H1 (cell line): ENCODE data around the gene RPS6KA6. TPM values are rescaled to one million over a fixed set of nuclear protein-coding genes. Genes with fewer than 3 reads are reported as not detected.

Experiments
- CTCF ChIA-PET: fragments of 300-600 bp; sonication (Branson Sonifier 250); formaldehyde crosslinking; loops from one replicate; lab custom pipeline; 2021; ENCODE audit not compliant: partially characterized antibody; lab: Charles Lee
- POLR2A ChIA-PET: fragments of 300-600 bp; sonication (Branson Sonifier 250); formaldehyde crosslinking; loops from one replicate; lab custom pipeline; 2021; ENCODE audit warnings: inconsistent platforms; ENCODE audit not compliant: partially characterized antibody; lab: Charles Lee
- DNase-seq, 2 experiments: peaks; one replicate each; pipeline versions ENCODE4 v3.0.0 to v3.0.0-alpha.2; 2010 to 2022; ENCODE audit warnings: low spot score in 2 of 2, low read depth in 1 of 2, mixed read lengths in 1 of 2
- FAIRE-seq: peaks from 2 replicates; lab custom pipeline; 2011; peaks lifted over from hg19 to GRCh38; lab: Jason Lieb, UNC
- H2AFZ ChIP-seq: 2 replicates; pipeline ENCODE4 v1.8.1; 2012; ENCODE audit warnings: low read length, inconsistent platforms
- H2AK5ac ChIP-seq: 2 replicates; pipeline ENCODE4 v1.6.1; 2013; ENCODE audit warnings: low read depth, low read length
- H2BK120ac ChIP-seq: replicated peaks from 2 replicates; pipeline ENCODE3; 2013; ENCODE audit warnings: low read depth, low read length, inconsistent platforms
- H2BK12ac ChIP-seq: 2 replicates; pipeline ENCODE4 v1.6.1; 2013; ENCODE audit warnings: low read depth, low read length
- H2BK15ac ChIP-seq: 2 replicates; pipeline ENCODE4 v1.6.1; 2013; ENCODE audit warnings: low read length
- H2BK20ac ChIP-seq: 2 replicates; pipeline ENCODE4 v1.6.1; 2013; ENCODE audit warnings: low read length
- H2BK5ac ChIP-seq: 2 replicates; pipeline ENCODE4 v1.6.1; 2013; ENCODE audit warnings: low read depth, low read length
- H3K14ac ChIP-seq: 2 replicates; pipeline ENCODE4 v1.6.1; 2013; ENCODE audit warnings: inconsistent platforms; ENCODE audit not compliant: insufficient read length
- H3K18ac ChIP-seq: 2 replicates; pipeline ENCODE4 v1.6.1; 2013; ENCODE audit warnings: low read length; ENCODE audit errors: extremely low read depth
- H3K23ac ChIP-seq: 2 replicates; pipeline ENCODE4 v1.6.1; 2013; ENCODE audit warnings: inconsistent platforms; ENCODE audit not compliant: insufficient read length
- H3K23me2 ChIP-seq: 2 replicates; pipeline ENCODE4 v1.6.1; 2013; ENCODE audit warnings: low read depth, low read length
- H3K27ac ChIP-seq: 2 replicates; pipeline ENCODE4 v1.6.1; 2011; ENCODE audit warnings: low read depth, low read length, inconsistent platforms
- H3K27me3 ChIP-seq, 4 experiments: replicated peaks in 1 of 4; 1 replicate in 1 of 4; 2 replicates in 3 of 4; pipeline versions ENCODE4 v1.6.1 to v1.8.1; 2011 to 2013; ENCODE audit warnings: low read length in 3 of 4, mild to moderate bottlenecking in 3 of 4, inconsistent platforms in 2 of 4, mixed read lengths in 2 of 4, moderate library complexity in 1 of 4; ENCODE audit not compliant: control insufficient read depth in 3 of 4, insufficient read depth in 3 of 4; ENCODE audit errors: extremely low read depth in 1 of 4
- H3K36me3 ChIP-seq, 4 experiments: 2 replicates each; pipeline versions ENCODE4 v1.6.1 to v1.8.1; 2011 to 2013; ENCODE audit warnings: mild to moderate bottlenecking in 4 of 4, low read length in 3 of 4, moderate library complexity in 2 of 4, control low read depth in 1 of 4, inconsistent platforms in 1 of 4; ENCODE audit not compliant: insufficient read depth in 4 of 4, control insufficient read depth in 2 of 4
- H3K4ac ChIP-seq: replicated peaks from 2 replicates; pipeline ENCODE3; 2013; ENCODE audit warnings: low read length, low read depth, mixed read lengths, inconsistent platforms; ENCODE audit not compliant: insufficient read length
- H3K4me1 ChIP-seq, 4 experiments: replicated peaks in 1 of 4; 1 replicate in 1 of 4; 2 replicates in 3 of 4; pipeline versions ENCODE4 v1.6.1 to v1.8.1; 2011 to 2013; ENCODE audit warnings: low read length in 3 of 4, inconsistent platforms in 2 of 4, mixed read lengths in 1 of 4; ENCODE audit not compliant: insufficient read depth in 4 of 4, control insufficient read depth in 3 of 4
- H3K4me2 ChIP-seq, 2 experiments: 2 replicates each; pipeline versions ENCODE4 v1.6.1 to v1.8.1; 2011 to 2013; ENCODE audit warnings: low read depth in 2 of 2, low read length in 2 of 2, control low read depth in 1 of 2, inconsistent platforms in 1 of 2, mild to moderate bottlenecking in 1 of 2; ENCODE audit not compliant: insufficient read depth in 1 of 2
- H3K4me3 ChIP-seq, 4 experiments: fragments of 200-600, 300-600 bp in 1 of 4; sonication (generic), shearing (Covaris generic), sonication (Bioruptor Twin) in 1 of 4; 2 replicates each; pipeline versions ENCODE4 v1.5.1 to v1.8.1; 2011 to 2016; ENCODE audit warnings: low read length in 4 of 4, low read depth in 3 of 4, control low read depth in 2 of 4, inconsistent platforms in 2 of 4, mild to moderate bottlenecking in 2 of 4, mixed read lengths in 1 of 4, moderate library complexity in 1 of 4; ENCODE audit not compliant: insufficient read depth in 2 of 4; ENCODE audit errors: extremely low read depth in 1 of 4
- H3K56ac ChIP-seq: replicated peaks from 2 replicates; pipeline ENCODE3; 2013; ENCODE audit warnings: low read depth, mild to moderate bottlenecking, mixed read lengths, low read length, inconsistent platforms; ENCODE audit not compliant: insufficient read length
- H3K79me1 ChIP-seq: 2 replicates; pipeline ENCODE4 v1.6.1; 2013; ENCODE audit warnings: low read depth, low read length, control low read depth
- H3K79me2 ChIP-seq, 2 experiments: 2 replicates each; pipeline versions ENCODE4 v1.6.1 to v1.8.1; 2012 to 2013; ENCODE audit warnings: low read length in 2 of 2, mild to moderate bottlenecking in 2 of 2, inconsistent platforms in 1 of 2; ENCODE audit not compliant: insufficient read depth in 2 of 2, control insufficient read depth in 1 of 2
- H3K9ac ChIP-seq, 4 experiments: replicated peaks in 1 of 4; 1 replicate in 1 of 4; 2 replicates in 3 of 4; pipeline versions ENCODE4 v1.6.1 to v1.8.1; 2011 to 2013; ENCODE audit warnings: low read depth in 3 of 4, low read length in 3 of 4, control low read depth in 2 of 4, mild to moderate bottlenecking in 2 of 4, moderate library complexity in 2 of 4, inconsistent platforms in 1 of 4; ENCODE audit errors: extremely low read depth in 1 of 4
- H3K9me3 ChIP-seq, 2 experiments: 2 replicates each; pipeline versions ENCODE4 v1.6.1 to v1.8.1; 2012 to 2013; ENCODE audit warnings: mild to moderate bottlenecking in 2 of 2, moderate library complexity in 2 of 2, control low read depth in 1 of 2, inconsistent platforms in 1 of 2, low read depth in 1 of 2, low read length in 1 of 2, mixed read lengths in 1 of 2; ENCODE audit not compliant: insufficient read depth in 2 of 2
- H4K20me1 ChIP-seq, 2 experiments: replicated peaks in 1 of 2; 2 replicates each; pipeline versions ENCODE3 to v1.8.1; 2011 to 2013; ENCODE audit warnings: inconsistent platforms in 2 of 2, low read length in 2 of 2, mild to moderate bottlenecking in 1 of 2; ENCODE audit not compliant: insufficient read depth in 2 of 2, control insufficient read depth in 1 of 2
- H4K5ac ChIP-seq: 2 replicates; pipeline ENCODE4 v1.6.1; 2013; ENCODE audit warnings: low read length, low read depth, mixed read lengths, inconsistent platforms; ENCODE audit not compliant: insufficient read length
- H4K8ac ChIP-seq: 2 replicates; pipeline ENCODE4 v1.8.0; 2013; ENCODE audit warnings: mild to moderate bottlenecking, moderate library complexity, low read length, inconsistent platforms; ENCODE audit not compliant: insufficient read depth; ENCODE audit errors: extremely low read depth
- H4K91ac ChIP-seq: replicated peaks from 2 replicates; pipeline ENCODE3; 2013; ENCODE audit warnings: low read length, mixed read lengths, inconsistent platforms; ENCODE audit not compliant: insufficient read length
- CBX8 ChIP-seq: fragments of 300-800, 300-1000 bp; sonication (generic); IDR thresholded peaks from 2 replicates; pipeline ENCODE4 v1.7.1; 2016; ENCODE audit warnings: low read depth, low read length, borderline replicate concordance
- KDM1A ChIP-seq: fragments of 200-600, 300-600 bp; sonication (generic); IDR thresholded peaks from 2 replicates; pipeline ENCODE4 v1.7.1; 2016; ENCODE audit warnings: mild to moderate bottlenecking, low read length, borderline replicate concordance
- WGBS, 2 experiments: shearing (Covaris generic) in 1 of 2; methylation state at CpG; one replicate each; pipeline versions ENCODE4 v1.1.6 to v1.1.7; 2013 to 2015; ENCODE audit warnings: low lambda C conversion rate in 2 of 2, mixed read lengths in 2 of 2, inconsistent platforms in 1 of 2, low coverage in 1 of 2, missing lambda C conversion rate in 1 of 2; ENCODE audit not compliant: insufficient replicate concordance in 2 of 2, insufficient coverage in 1 of 2, insufficient read length in 1 of 2; ENCODE audit errors: extremely low coverage in 1 of 2, missing lambda C conversion rate in 1 of 2; 5-methylcytosine and 5-hydroxymethylcytosine counted together
- polyA plus RNA-seq, 7 experiments: library from polyadenylated mRNA; depleted of rRNA in 3 of 7; stranded (reverse) in 5 of 7; unstranded in 2 of 7; fragments of >200 nt in 5 of 7; fragments of 200-250 nt in 2 of 7; gene quantifications; 1 replicate in 5 of 7; 2 replicates in 1 of 7; 4 replicates in 1 of 7; pipeline versions ENCODE4 v1.2.1 to v1.2.3, GENCODE V29; 2011 to 2013; ENCODE audit warnings: missing spikeins in 2 of 7, mixed read lengths in 2 of 7
- total RNA-seq: library from RNA; stranded (reverse); fragmentation: NEBNext Ultra II Directional; extraction: Animal tissue kit (Norgen Biotek cat#: 25700); gene quantifications from 2 replicates; pipeline ENCODE4 v1.2.1, GENCODE V29; 2021

RPS6KA6 gene
- total and polyA plus RNA-seq, 2 of the 8 experiments (the other 6 are each of a cell fraction or from before 2014, with no cell fraction given) = 3.5 to 14.6 TPM

GRCh38 chrX:84199688-84200087 lies 11.7 kb upstream of the RPS6KA6 start:
- Histone ChIP-seq H2BK20ac (no peak overlapping the region), H4K5ac (no peak overlapping the region), H4K8ac (no peak overlapping the region), H3K9ac (no peak overlapping the region), H2BK5ac (no peak overlapping the region), H3K18ac (no peak overlapping the region), H4K91ac (no peak overlapping the region), H3K79me2 (no peaks in the 10 kb centered on the region)
- TF ChIP-seq CBX8 (no peak), KDM1A (0 out of 2 replicates have a peak, but pooled peaks have one; percentile 34)
- TF ChIP-seq, all 59 proteins: peak for 1
- CTCF ChIA-PET = no interaction called here
- no peak for DNase-seq
- H3K4me2 ChIP-seq = no peak overlapping the region
- H3K14ac ChIP-seq = no peak overlapping the region
- H3K56ac ChIP-seq = no peak overlapping the region
- 82% methylated on average over 1 of the region's 1 CpG; no CpG with 5 or more reads in 1 of the 2 experiments for WGBS, 2 experiments
- no peaks in the 10 kb centered on the region for H3K36me3 ChIP-seq
- POLR2A ChIA-PET = no interaction called here
- H3K27me3 ChIP-seq = no peaks in the 10 kb centered on the region
- no peak overlapping the region for H3K4me3 ChIP-seq
- no peak overlapping the region for H2BK120ac ChIP-seq
- H2AK5ac ChIP-seq = no peak overlapping the region
- H2AFZ ChIP-seq = no peak overlapping the region
- H3K23me2 ChIP-seq = no peaks in the 10 kb centered on the region
- H3K4ac ChIP-seq = no peak overlapping the region
- no peak for FAIRE-seq
- H3K23ac ChIP-seq = no peak overlapping the region
- H2BK15ac ChIP-seq = no peak overlapping the region
- H3K9me3 ChIP-seq = 0 out of 4 replicates have a peak, but pooled peaks cover 0 to 2% of the 10 kb centered on the region in 2 experiments
- H3K27ac ChIP-seq = no peak overlapping the region
- no peak overlapping the region for H2BK12ac ChIP-seq
- H4K20me1 ChIP-seq = no peaks in the 10 kb centered on the region
- H3K79me1 ChIP-seq = no peaks in the 10 kb centered on the region
- H3K4me1 ChIP-seq = no peaks in the 10 kb centered on the region
